WTC11 (cell line): ENCODE data around the gene KRT12. TPM values are rescaled to one million over a fixed set of nuclear protein-coding genes. Genes with fewer than 3 reads are reported as not detected.

Experiments
- ATAC-seq: fragments of 200-7000 bp; cut with Tn5 transposase; 2 replicates; pipeline ENCODE4 v1.10.0; 2021; ENCODE audit warnings: mild to moderate bottlenecking, moderate library complexity
- CTCF ChIA-PET: fragments of 300-600 bp; sonication (Branson Sonifier 250); formaldehyde crosslinking; loops from one replicate; lab custom pipeline; 2021; ENCODE audit warnings: antibody characterized with exemption; lab: Charles Lee
- POLR2A ChIA-PET: fragments of 350-600 bp; sonication (Branson Sonifier 250); formaldehyde crosslinking; loops from one replicate; lab custom pipeline; 2021; ENCODE audit warnings: antibody characterized with exemption; lab: Charles Lee
- DNase-seq: peaks from one replicate; pipeline ENCODE4 v3.0.0; 2021; ENCODE audit warnings: low spot score
- H3K27ac Mint-ChIP-seq: 2 replicates; pipeline ENCODE4 v1.8.0; 2021; ENCODE audit warnings: mixed read lengths
- H3K27me3 Mint-ChIP-seq: 2 replicates; pipeline ENCODE4 v1.8.0; 2021; ENCODE audit warnings: low read depth, mild to moderate bottlenecking, moderate library complexity, mixed read lengths
- H3K36me3 Mint-ChIP-seq: 2 replicates; pipeline ENCODE4 v1.8.0; 2021; ENCODE audit warnings: mixed read lengths
- H3K4me1 Mint-ChIP-seq: 2 replicates; pipeline ENCODE4 v1.8.0; 2022; ENCODE audit warnings: mixed read lengths
- H3K4me3 Mint-ChIP-seq: 2 replicates; pipeline ENCODE4 v1.8.0; 2021; ENCODE audit warnings: mild to moderate bottlenecking, moderate library complexity, mixed read lengths
- H3K9me3 Mint-ChIP-seq: 2 replicates; pipeline ENCODE4 v1.8.0; 2021; ENCODE audit warnings: mixed read lengths
- EMX1 ChIP-seq: fragments of 250-450 bp; sonication (Bioruptor Pico); IDR thresholded peaks from 2 replicates; pipeline ENCODE4 v1.8.0; 2021; ENCODE audit warnings: mild to moderate bottlenecking
- FOXP1 ChIP-seq: sonication (generic); formaldehyde crosslinking; IDR thresholded peaks from 2 replicates; pipeline ENCODE4 v1.8.0; 2022; ENCODE audit warnings: missing genetic modification reagents, mild to moderate bottlenecking, moderate library complexity, borderline replicate concordance
- FOXP4 ChIP-seq: sonication (generic); formaldehyde crosslinking; IDR thresholded peaks from 2 replicates; pipeline ENCODE4 v1.8.0; 2022; ENCODE audit warnings: mild to moderate bottlenecking, missing genetic modification reagents
- GABPB1 ChIP-seq: sonication (generic); formaldehyde crosslinking; IDR thresholded peaks from 2 replicates; pipeline ENCODE4 v1.8.1; 2023; ENCODE audit warnings: mild to moderate bottlenecking, missing genetic modification reagents
- GTF2I ChIP-seq: fragments of 250-450 bp; sonication (Bioruptor Pico); conservative IDR thresholded peaks from 2 replicates; pipeline ENCODE4 v1.4.0; 2021; ENCODE audit warnings: mild to moderate bottlenecking
- JUN ChIP-seq: sonication (generic); formaldehyde crosslinking; IDR thresholded peaks from 2 replicates; pipeline ENCODE4 v1.8.0; 2023; ENCODE audit warnings: mild to moderate bottlenecking, missing genetic modification reagents
- NR1H2 ChIP-seq: sonication (generic); formaldehyde crosslinking; IDR thresholded peaks from 2 replicates; pipeline ENCODE4 v1.9.0; 2021; ENCODE audit warnings: mild to moderate bottlenecking, moderate library complexity, missing genetic modification reagents
- PRRX2 ChIP-seq: fragments of 250-450 bp; sonication (Bioruptor Pico); IDR thresholded peaks from 2 replicates; pipeline ENCODE4 v1.8.0; 2021; ENCODE audit warnings: mild to moderate bottlenecking
- SMAD4 ChIP-seq: sonication (generic); formaldehyde crosslinking; IDR thresholded peaks from 2 replicates; pipeline ENCODE4 v1.8.0; 2022; ENCODE audit warnings: mild to moderate bottlenecking, missing genetic modification reagents
- STAT6 ChIP-seq: sonication (generic); formaldehyde crosslinking; conservative IDR thresholded peaks from 2 replicates; pipeline ENCODE4 v1.8.1; 2023; ENCODE audit warnings: mild to moderate bottlenecking, low read depth, missing genetic modification reagents, moderate library complexity
- TEAD4 ChIP-seq: sonication (generic); formaldehyde crosslinking; IDR thresholded peaks from 2 replicates; pipeline ENCODE4 v1.8.0; 2022; ENCODE audit warnings: mild to moderate bottlenecking, missing genetic modification reagents
- ZNF121 ChIP-seq: sonication (generic); formaldehyde crosslinking; IDR thresholded peaks from 2 replicates; pipeline ENCODE4 v1.8.0; 2023; ENCODE audit warnings: missing genetic modification reagents
- ZNF232 ChIP-seq: sonication (generic); formaldehyde crosslinking; IDR thresholded peaks from 2 replicates; pipeline ENCODE4 v1.8.0; 2022; ENCODE audit warnings: mild to moderate bottlenecking, missing genetic modification reagents
- ZNF396 ChIP-seq: fragments of 250-450 bp; sonication (Bioruptor Pico); IDR thresholded peaks from 2 replicates; pipeline ENCODE4 v1.8.0; 2021; ENCODE audit warnings: mild to moderate bottlenecking, moderate library complexity, borderline replicate concordance
- ZNF671 ChIP-seq: fragments of 250-450 bp; sonication (Bioruptor Pico); IDR thresholded peaks from 2 replicates; pipeline ENCODE4 v1.8.0; 2021; ENCODE audit warnings: mild to moderate bottlenecking
- total RNA-seq: library from RNA; stranded (reverse); gene quantifications from 3 replicates; pipeline ENCODE4 v1.2.3, GENCODE V29; 2021
- TF ChIP-seq, protein P1 (sequence below): sonication (generic); formaldehyde crosslinking; IDR thresholded peaks from 2 replicates; pipeline ENCODE4 v1.8.1; 2023; ENCODE audit warnings: mild to moderate bottlenecking, missing genetic modification reagents, moderate library complexity
- TF ChIP-seq, protein P2 (sequence below): sonication (generic); formaldehyde crosslinking; conservative IDR thresholded peaks from 2 replicates; pipeline ENCODE4 v1.8.1; 2022; ENCODE audit warnings: mild to moderate bottlenecking, missing genetic modification reagents
- TF ChIP-seq, protein P3 (sequence below): sonication (generic); formaldehyde crosslinking; IDR thresholded peaks from 2 replicates; pipeline ENCODE4 v1.8.0; 2022; ENCODE audit warnings: mild to moderate bottlenecking, missing genetic modification reagents
- TF ChIP-seq, protein P4 (sequence below): fragments of 250-450 bp; sonication (Bioruptor Pico); IDR thresholded peaks from 2 replicates; pipeline ENCODE4 v1.9.0; 2021; ENCODE audit warnings: mild to moderate bottlenecking

Gene KRT12
- total RNA-seq, 1 experiment from 2014 or later, result not detected

- TF ChIP-seq ZNF121 (CRISPR knock-in tag), result no peak
- peaks cover 4% of the 10 kb centered on the region; the same call in 1 of the 2 replicates for H3K9me3 Mint-ChIP-seq
- peaks cover 95% of the 10 kb centered on the region for H3K27me3 Mint-ChIP-seq
- ChIA-PET CTCF (no interaction called here), POLR2A (no interaction called here)
- DNase-seq (no peak), ATAC-seq (no peak)
- H3K27ac Mint-ChIP-seq, result no peak overlapping the region
- H3K4me3 Mint-ChIP-seq, result no peak overlapping the region
- H3K36me3 Mint-ChIP-seq, result no peaks in the 10 kb centered on the region
- peaks cover 5% of the 10 kb centered on the region for H3K4me1 Mint-ChIP-seq
These were observed 38.5 kb downstream of the KRT12 start for GRCh38 chr17:40828454-40829044.

DNA sequence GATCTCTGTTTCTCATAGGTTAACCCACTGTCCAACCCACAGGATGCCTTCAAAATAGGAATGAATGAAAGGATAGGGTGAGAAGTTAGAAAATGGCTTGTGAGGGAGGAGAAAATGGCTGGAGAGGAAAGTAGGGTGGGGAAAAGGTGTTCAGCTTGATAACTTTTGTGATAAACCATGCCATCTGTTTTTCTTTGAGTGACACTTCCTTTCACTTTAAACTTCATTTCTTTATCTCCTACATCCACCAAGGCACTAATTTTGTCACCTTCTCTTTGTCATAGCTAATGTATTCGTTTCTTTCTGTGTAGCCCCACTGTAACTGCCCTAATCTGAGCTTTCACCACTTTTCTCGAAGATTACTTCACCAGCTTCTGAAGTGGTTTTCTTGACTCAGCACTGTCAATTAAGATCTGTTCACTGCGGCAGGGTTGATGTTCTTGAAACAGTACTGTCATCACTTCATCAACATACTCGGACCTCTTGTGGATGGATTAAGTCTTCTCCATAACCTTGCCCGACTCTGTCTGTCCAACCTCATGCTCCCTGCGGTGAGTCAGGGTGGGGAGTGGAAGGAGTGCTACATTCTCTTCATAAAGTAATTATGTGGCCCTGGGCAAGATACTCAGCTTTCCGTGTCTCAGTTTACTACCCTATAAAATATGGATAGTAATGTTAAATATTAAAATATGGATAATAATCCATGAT, 39.1 kb downstream of the KRT12 start:
- H3K4me1 Mint-ChIP-seq, result peaks cover 4% of the 10 kb centered on the region
- no peak overlapping the region for H3K4me3 Mint-ChIP-seq
- TF ChIP-seq GABPB1 (no peak), EMX1 (CRISPR knock-in tag) (no peak), ZNF232 (CRISPR knock-in tag) (no peak), GTF2I (CRISPR knock-in tag) (no peak), ZNF396 (no peak), ZNF671 (no peak)
- TF ChIP-seq, protein P1, sequence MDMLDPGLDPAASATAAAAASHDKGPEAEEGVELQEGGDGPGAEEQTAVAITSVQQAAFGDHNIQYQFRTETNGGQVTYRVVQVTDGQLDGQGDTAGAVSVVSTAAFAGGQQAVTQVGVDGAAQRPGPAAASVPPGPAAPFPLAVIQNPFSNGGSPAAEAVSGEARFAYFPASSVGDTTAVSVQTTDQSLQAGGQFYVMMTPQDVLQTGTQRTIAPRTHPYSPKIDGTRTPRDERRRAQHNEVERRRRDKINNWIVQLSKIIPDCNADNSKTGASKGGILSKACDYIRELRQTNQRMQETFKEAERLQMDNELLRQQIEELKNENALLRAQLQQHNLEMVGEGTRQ (CRISPR knock-in tag), result no peak
- peaks cover 4% of the 10 kb centered on the region; the same call in 1 of the 2 replicates for H3K9me3 Mint-ChIP-seq
- ChIA-PET POLR2A (no interaction called here), CTCF (interaction anchor here (0.6 kb wide), 1 partner anchor 35 kb away, joined by 3 read pairs; no protein-coding TSS in a partner anchor)
- no peak overlapping the region for H3K27ac Mint-ChIP-seq
- no peak for ATAC-seq
- H3K27me3 Mint-ChIP-seq, result peaks cover 90% of the 10 kb centered on the region
- DNase-seq, result no peak
- no peaks in the 10 kb centered on the region for H3K36me3 Mint-ChIP-seq

DNA sequence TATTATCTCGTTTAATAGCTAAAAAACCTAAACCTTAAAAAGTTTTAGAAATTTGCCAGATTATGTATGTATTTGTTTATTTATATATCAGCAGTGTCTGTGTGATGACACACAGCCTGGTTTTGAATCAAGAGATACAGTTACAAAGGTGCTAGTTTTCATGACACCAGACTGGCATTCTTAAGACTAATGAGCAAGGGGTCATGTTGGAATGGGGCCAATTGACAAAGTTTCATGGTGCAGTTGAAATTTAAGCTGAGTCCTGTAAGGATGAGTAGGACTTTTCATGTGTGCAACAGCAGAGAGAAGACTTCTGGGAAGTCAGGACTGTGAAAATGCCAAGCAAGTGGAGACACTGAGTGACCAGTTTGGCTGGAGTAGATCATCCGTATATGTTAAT, 41.4 kb downstream of the KRT12 start:
- DNase-seq, result no peak
- Mint-ChIP-seq H3K27ac (no peak overlapping the region), H3K4me3 (no peak overlapping the region), H3K4me1 (no peaks in the 10 kb centered on the region), H3K36me3 (no peaks in the 10 kb centered on the region), H3K27me3 (peaks cover 78% of the 10 kb centered on the region), H3K9me3 (peaks cover 4% of the 10 kb centered on the region; the same call in 1 of the 2 replicates)
- TF ChIP-seq, protein P2, sequence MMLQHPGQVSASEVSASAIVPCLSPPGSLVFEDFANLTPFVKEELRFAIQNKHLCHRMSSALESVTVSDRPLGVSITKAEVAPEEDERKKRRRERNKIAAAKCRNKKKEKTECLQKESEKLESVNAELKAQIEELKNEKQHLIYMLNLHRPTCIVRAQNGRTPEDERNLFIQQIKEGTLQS (CRISPR knock-in tag), result no peak
- TF ChIP-seq, protein P3, sequence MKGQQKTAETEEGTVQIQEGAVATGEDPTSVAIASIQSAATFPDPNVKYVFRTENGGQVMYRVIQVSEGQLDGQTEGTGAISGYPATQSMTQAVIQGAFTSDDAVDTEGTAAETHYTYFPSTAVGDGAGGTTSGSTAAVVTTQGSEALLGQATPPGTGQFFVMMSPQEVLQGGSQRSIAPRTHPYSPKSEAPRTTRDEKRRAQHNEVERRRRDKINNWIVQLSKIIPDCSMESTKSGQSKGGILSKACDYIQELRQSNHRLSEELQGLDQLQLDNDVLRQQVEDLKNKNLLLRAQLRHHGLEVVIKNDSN, result no peak
- no peak for TF ChIP-seq STAT6
- TF ChIP-seq SMAD4 (CRISPR knock-in tag), result no peak
- TF ChIP-seq TEAD4 (CRISPR knock-in tag), result no peak
- no peak for TF ChIP-seq PRRX2
- TF ChIP-seq FOXP1, result no peak
- TF ChIP-seq EMX1 (CRISPR knock-in tag), result no peak
- TF ChIP-seq, protein P4, sequence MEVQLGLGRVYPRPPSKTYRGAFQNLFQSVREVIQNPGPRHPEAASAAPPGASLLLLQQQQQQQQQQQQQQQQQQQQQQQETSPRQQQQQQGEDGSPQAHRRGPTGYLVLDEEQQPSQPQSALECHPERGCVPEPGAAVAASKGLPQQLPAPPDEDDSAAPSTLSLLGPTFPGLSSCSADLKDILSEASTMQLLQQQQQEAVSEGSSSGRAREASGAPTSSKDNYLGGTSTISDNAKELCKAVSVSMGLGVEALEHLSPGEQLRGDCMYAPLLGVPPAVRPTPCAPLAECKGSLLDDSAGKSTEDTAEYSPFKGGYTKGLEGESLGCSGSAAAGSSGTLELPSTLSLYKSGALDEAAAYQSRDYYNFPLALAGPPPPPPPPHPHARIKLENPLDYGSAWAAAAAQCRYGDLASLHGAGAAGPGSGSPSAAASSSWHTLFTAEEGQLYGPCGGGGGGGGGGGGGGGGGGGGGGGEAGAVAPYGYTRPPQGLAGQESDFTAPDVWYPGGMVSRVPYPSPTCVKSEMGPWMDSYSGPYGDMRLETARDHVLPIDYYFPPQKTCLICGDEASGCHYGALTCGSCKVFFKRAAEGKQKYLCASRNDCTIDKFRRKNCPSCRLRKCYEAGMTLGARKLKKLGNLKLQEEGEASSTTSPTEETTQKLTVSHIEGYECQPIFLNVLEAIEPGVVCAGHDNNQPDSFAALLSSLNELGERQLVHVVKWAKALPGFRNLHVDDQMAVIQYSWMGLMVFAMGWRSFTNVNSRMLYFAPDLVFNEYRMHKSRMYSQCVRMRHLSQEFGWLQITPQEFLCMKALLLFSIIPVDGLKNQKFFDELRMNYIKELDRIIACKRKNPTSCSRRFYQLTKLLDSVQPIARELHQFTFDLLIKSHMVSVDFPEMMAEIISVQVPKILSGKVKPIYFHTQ (CRISPR knock-in tag), result no peak
- TF ChIP-seq FOXP4 (CRISPR knock-in tag), result no peak
- TF ChIP-seq NR1H2 (CRISPR knock-in tag), result no peak
- TF ChIP-seq JUN, result no peak
- CTCF ChIA-PET, result interaction anchor here (0.6 to 0.9 kb wide), 2 partner anchors 22 to 594 kb away, joined by 3 read pairs; no protein-coding TSS in a partner anchor
- POLR2A ChIA-PET, result no interaction called here
- no peak for ATAC-seq
